Erythroblast (primary cell): Measurements from ENCODE around the gene MEA1.

Experiments
- GATA1 ChIP-seq: IDR thresholded peaks from 2 replicates; pipeline ENCODE4 v1.6.1; 2011; ENCODE audit warnings: low read depth, mild to moderate bottlenecking, control low read depth, low read length, moderate library complexity
- POLR2A ChIP-seq: IDR thresholded peaks from 2 replicates; pipeline ENCODE4 v1.6.1; 2011; ENCODE audit warnings: mild to moderate bottlenecking, low read length

DNA sequence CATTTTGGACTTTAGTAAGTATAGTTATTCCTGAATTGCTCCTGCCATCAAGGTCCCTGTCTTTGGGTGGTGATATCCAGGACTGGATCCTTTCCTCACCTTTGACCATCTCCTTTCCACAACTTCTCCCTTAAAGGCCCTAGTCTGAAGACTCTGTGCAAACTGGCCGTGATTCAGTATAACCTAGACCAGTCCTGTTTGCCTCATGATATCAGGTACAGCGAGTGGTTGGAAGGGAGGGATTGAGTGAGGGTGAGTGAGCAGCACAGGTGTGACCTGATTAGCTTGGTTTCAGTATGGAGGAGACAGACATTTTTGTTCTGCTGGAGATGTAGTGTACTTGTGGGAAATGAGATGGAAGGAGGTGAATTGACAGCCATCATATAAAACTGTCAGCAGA is 5.4 kb upstream of the MEA1 start:
- TF ChIP-seq POLR2A (no peak), GATA1 (no peak)
